ENCODE measurements around the gene EFNB3. TPM values are rescaled to one million over a fixed set of nuclear protein-coding genes. Genes with fewer than 3 reads are reported as not detected.

Gene EFNB3
- total RNA-seq, 1 experiment from 2014 or later, result 5.1 TPM

DNA sequence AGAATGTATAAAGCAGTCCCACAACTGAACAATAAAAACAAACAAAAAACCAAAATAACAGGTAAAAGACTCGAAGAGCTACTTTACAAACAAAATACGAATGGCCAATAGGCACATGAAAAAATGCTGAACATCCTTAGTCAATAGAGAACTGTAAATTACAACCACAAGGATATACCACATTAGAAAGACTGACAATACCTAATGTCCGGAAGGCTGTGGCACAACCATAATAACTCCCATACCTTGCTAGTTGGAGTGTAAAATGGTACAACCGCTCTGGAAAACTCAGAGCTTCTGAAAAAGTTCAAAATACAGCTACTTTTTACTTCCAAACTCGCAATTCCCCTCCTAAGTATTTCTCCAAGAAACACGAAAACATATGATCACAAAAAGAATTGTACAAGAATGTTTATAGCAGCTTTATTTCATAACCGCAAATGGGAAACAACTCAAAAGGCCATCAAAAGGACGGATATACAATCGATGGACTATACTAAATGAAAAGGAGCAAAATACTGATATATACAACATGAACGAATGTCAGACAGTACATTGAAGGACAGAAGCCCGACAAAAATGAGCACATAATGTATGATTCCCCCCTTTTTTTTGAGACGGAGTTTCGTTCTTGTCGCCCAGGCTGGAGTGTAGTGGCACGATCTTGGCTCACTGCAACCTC lies 20.0 kb upstream of the EFNB3 start:
- CTCF ChIA-PET, result interaction anchor here (0.5 kb wide), 1 partner anchor 245 kb away, joined by 4 read pairs; no protein-coding TSS in a partner anchor
- no TSS peak for BruUV-seq (replicated peaks)
- peaks cover 29% of the 10 kb centered on the region for H3K36me3 Mint-ChIP-seq (ENCODE audit: insufficient read depth, unreplicated experiment)
- intact Hi-C loops (cut with micrococcal nuclease; ENCODE audit: unreplicated experiment), result loop anchor here (5.0 kb wide), 1 partner anchor 248 kb away; the partner anchor contains the start of genes FGF11 and TMEM102
- no peaks in the 10 kb centered on the region for H3K27me3 Mint-ChIP-seq (ENCODE audit: insufficient read depth, unreplicated experiment)
- H3K9me3 ChIP-seq, result no peaks in the 10 kb centered on the region
- H3K9me3 Mint-ChIP-seq (ENCODE audit: unreplicated experiment), result no peaks in the 10 kb centered on the region
- POLR2A ChIA-PET, result interaction anchor here (1.7 to 3.5 kb wide), 2 partner anchors 34 to 57 kb away, joined by 6 to 24 read pairs; partner anchors contain the start of genes ATP1B2 and SAT2
- TF ChIP-seq, protein P1, sequence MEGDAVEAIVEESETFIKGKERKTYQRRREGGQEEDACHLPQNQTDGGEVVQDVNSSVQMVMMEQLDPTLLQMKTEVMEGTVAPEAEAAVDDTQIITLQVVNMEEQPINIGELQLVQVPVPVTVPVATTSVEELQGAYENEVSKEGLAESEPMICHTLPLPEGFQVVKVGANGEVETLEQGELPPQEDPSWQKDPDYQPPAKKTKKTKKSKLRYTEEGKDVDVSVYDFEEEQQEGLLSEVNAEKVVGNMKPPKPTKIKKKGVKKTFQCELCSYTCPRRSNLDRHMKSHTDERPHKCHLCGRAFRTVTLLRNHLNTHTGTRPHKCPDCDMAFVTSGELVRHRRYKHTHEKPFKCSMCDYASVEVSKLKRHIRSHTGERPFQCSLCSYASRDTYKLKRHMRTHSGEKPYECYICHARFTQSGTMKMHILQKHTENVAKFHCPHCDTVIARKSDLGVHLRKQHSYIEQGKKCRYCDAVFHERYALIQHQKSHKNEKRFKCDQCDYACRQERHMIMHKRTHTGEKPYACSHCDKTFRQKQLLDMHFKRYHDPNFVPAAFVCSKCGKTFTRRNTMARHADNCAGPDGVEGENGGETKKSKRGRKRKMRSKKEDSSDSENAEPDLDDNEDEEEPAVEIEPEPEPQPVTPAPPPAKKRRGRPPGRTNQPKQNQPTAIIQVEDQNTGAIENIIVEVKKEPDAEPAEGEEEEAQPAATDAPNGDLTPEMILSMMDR (IDR thresholded peaks at IDR 0.05; ENCODE audit: insufficient read depth in 1 of 2, low read depth in 1 of 2, low read length in 1 of 2, severe bottlenecking in 1 of 2, unreplicated experiment in 1 of 2), result no peak
- DNase-seq, result no peak
- H3K4me3 ChIP-seq (ENCODE audit: low read depth, low read length), result peak overlapping the region; percentile 82
- no peaks in the 10 kb centered on the region for H3K36me3 ChIP-seq (ENCODE audit: control insufficient read depth, insufficient read depth, low read length)
- no peaks in the 10 kb centered on the region for H3K4me1 Mint-ChIP-seq (ENCODE audit: low read depth, unreplicated experiment)
- peak overlapping the region; percentile 100 for H3K27ac Mint-ChIP-seq (ENCODE audit: unreplicated experiment)
- H3K4me1 ChIP-seq, result 0 out of 2 replicates have a peak, but pooled peaks cover 6% of the 10 kb centered on the region
- H3K4me3 Mint-ChIP-seq (ENCODE audit: unreplicated experiment), result peak overlapping the region; percentile 91
- no peaks in the 10 kb centered on the region for H3K27me3 ChIP-seq (replicated peaks; ENCODE audit: control insufficient read depth, insufficient read depth, low read length)

DNA sequence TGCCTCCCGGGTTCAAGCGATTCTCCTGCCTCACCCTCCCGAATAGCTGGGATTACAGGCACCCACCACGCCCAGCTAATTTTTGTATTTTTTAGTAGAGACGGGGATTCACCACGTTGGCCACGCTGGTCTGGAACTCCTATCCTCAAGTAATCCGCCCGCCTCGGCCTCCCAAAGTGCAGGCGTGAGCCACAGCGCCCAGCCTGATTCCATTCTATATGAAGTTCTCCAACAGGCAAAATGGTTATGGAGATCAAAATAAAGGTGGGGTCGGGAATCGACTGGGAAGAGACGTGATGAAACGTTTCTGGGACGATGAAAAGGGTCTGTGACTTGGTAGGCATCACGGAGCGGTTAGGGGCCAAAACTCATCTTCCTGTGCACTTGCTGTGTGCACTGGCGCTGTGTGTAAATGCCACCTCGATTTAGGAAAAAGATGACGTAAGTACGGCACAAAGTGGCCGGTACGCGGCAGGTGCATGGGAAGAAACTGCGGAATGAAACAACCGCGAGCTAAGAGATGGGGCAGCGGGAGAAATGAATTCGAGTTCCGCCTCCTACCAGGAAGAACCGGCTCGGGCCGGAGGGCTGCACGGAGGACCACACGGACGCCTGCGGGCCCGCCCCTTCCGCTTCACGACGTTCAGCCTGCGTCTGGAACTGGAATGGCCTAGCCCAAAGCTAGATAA lies 19.3 kb upstream of the EFNB3 start:
- H3K27me3 Mint-ChIP-seq (ENCODE audit: insufficient read depth, unreplicated experiment), result no peaks in the 10 kb centered on the region
- POLR2A ChIA-PET, result interaction anchor here (0.6 to 3.5 kb wide), 8 partner anchors 24 to 202 kb away, joined by 3 to 24 read pairs (median 6); partner anchors contain the start of genes ATP1B2, MPDU1, POLR2A and SAT2
- no peaks in the 10 kb centered on the region for H3K4me1 Mint-ChIP-seq (ENCODE audit: low read depth, unreplicated experiment)
- CTCF ChIA-PET, result interaction anchor here (0.5 kb wide), 1 partner anchor 120 kb away, joined by 5 read pairs; no protein-coding TSS in a partner anchor
- H3K27ac Mint-ChIP-seq (ENCODE audit: unreplicated experiment), result peak overlapping the region; percentile 100
- 0 out of 2 replicates have a peak, but pooled peaks cover 6% of the 10 kb centered on the region for H3K4me1 ChIP-seq
- H3K4me3 ChIP-seq (ENCODE audit: low read depth, low read length), result peak overlapping the region; percentile 82
- no peaks in the 10 kb centered on the region for H3K27me3 ChIP-seq (replicated peaks; ENCODE audit: control insufficient read depth, insufficient read depth, low read length)
- H3K9me3 ChIP-seq, result no peaks in the 10 kb centered on the region
- DNase-seq, result peak; percentile 87 to 89
- BruUV-seq (replicated peaks), result no TSS peak
- no peaks in the 10 kb centered on the region for H3K36me3 ChIP-seq (ENCODE audit: control insufficient read depth, insufficient read depth, low read length)
- TF ChIP-seq, protein P1 (IDR thresholded peaks at IDR 0.05; ENCODE audit: insufficient read depth in 1 of 2, low read depth in 1 of 2, low read length in 1 of 2, severe bottlenecking in 1 of 2, unreplicated experiment in 1 of 2), result no peak
- peaks cover 29% of the 10 kb centered on the region for H3K36me3 Mint-ChIP-seq (ENCODE audit: insufficient read depth, unreplicated experiment)
- no peaks in the 10 kb centered on the region for H3K9me3 Mint-ChIP-seq (ENCODE audit: unreplicated experiment)
- intact Hi-C loops (cut with micrococcal nuclease; ENCODE audit: unreplicated experiment), result loop anchor here (5.0 kb wide), 1 partner anchor 248 kb away; the partner anchor contains the start of genes FGF11 and TMEM102
- H3K4me3 Mint-ChIP-seq (ENCODE audit: unreplicated experiment), result peak overlapping the region; percentile 91
